ENCODE results near the gene GAL3ST2.

Gene GAL3ST2

DNA sequence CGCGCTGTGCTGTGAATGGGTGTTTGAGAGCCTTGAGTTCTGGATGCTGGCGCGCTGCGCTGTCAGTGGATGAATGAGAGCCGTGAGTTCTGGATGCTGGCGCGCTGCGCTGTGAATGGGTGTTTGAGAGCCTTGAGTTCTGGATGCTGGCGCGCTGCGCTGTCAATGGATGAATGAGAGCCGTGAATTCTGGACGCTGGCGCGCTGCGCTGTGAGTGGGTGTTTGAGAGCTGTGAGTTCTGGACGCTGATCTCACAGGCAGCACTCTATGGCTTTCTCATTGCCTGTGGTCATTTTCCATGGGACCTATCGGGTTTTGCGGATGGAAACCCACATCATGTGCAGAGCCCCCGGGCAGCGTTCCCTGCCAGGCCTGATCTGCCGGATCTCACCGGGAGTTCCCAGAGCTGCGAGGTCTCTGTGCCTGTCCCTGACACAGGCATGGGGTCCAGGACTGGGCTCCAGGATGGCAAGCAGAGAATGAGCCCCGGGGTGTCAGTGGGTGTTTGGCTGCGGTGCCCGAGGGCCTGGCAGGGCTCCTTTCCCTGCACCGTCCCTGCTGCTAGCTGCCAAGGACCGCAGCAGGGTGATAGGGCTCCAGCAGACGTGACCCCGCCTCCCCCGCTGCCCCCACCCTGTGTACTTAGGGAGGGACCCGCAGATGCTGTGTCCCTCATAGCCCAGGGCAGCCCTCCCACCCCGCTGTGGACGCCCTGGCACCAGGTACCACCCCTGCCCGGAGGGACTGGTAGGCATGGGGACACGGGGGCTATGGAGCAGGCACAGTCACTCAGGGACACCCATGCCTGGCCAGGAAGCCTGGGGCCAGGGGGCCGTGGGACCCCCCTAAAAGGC, 72.4 kb downstream of the GAL3ST2 start:
- DNase-seq, result no peak

DNA sequence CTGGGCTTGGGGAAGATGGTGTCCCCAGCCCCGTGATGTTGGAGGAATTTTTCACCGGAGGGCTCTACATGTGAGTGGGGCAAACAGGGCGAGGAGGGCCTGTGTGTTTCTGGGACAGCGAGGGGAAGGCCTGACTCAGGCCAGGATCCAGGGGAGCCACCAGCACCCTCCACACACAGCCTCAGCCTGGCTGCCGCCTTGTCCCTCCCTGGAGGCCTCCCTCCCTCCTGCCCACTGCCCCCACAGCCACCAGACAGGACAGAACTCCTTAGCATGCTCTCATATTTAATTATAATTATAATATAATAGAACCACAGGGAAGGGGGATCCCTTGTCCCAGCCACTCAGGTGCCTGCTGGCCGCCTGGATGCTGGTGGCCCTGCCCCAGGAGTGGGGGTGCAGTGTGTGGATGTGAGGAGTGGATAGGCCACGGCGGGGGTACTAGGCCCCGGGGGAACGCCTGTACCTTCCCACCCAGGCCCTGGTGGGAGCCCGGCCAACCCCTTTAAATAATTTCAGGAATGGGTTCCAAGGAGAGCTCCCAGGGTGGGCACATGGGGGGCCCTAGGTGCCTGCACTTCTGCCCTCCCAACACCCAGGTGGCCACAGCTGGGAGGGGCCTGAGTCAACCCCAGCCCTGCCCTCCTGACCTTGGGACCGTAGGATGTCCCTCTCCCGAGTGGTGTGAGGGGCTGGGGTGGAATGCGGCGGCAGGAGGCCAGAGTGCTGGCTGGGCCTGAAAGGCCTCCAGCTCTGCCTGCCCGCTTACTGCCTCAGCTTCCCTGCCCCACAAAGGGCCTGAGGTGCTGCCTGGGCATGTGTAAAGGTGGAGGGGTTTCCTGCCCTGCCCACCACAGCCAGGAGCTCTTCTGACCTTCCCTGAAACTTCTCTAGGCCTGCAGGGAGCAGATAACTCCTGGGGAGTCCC, 73.3 kb downstream of the GAL3ST2 start:
- no peak for DNase-seq

DNA sequence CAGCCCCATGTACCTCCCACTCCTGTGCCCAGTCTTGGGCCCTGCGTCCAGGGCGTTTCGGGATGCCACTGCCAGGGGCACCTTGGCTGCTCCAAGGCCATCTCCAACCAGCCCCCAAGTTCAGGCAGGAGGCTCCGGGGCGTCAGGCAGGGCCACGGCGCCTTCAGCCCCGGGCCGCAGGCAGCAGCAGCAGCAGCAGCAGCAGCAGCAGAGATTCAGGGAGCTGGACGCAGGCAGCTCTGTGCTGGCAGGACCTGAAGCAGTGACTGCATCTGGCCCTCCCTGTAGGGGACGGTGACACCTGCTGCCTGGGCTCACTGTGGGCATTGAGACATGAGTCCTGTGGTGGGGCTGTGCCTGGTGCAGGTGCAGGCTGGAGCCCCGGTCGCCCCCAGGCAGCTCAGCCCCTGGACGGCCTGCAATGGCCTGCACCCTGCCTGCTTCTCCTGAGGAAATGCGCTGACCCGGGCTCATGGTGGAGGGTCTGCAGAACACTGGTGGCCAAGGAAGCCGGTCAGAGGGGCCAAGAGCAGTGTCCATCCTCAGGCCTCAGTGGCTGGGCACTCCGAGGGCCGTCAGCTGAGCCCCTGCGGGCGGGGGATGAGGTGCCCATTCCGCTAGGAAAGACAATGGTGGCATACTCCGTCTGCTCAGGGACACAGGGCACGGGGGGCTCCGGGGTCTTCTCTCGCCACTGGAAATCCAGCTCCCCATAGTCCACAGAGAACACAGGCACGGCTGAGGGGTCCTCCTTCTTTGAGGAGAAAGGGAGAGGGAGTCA, 74.1 kb downstream of the GAL3ST2 start:
- DNase-seq, result no peak

DNA sequence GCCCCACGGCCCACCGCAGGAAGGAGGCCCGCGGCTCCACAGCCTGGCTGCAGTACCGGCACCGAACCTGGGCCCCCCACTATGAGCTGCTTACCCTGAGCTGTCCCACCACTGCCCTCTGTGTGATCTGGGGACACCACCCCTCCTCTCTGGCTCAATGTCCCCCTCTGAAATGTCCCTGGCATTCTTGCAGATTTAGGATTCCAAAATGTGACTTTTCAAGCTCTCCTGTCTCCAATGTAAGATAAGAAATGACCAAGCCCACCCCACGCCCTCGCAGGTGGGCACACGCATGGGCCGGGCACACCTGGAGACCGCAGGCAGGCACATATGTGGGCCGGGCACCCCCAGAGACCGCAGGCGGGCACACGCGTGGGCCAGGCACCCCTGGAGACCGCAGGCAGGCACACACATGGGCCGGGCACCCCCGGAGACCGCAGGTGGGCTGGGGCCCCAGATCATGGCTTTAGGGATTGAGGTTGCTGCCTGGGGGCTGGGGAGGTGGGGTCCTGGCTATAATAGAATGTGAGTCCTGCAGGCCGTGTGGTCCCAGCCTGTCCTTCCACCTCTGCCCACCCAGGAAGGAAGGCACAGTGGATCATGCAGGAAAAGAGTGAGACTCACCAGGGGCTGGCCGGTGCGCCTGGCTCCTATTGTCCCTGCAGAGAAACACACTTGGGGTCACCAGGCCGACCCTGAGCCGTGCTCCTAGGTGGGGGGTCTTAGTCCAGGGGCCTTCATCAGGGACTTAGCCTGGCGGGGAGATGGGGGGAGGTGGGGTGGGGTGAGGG, 74.9 kb downstream of the GAL3ST2 start:
- no peak for DNase-seq

DNA sequence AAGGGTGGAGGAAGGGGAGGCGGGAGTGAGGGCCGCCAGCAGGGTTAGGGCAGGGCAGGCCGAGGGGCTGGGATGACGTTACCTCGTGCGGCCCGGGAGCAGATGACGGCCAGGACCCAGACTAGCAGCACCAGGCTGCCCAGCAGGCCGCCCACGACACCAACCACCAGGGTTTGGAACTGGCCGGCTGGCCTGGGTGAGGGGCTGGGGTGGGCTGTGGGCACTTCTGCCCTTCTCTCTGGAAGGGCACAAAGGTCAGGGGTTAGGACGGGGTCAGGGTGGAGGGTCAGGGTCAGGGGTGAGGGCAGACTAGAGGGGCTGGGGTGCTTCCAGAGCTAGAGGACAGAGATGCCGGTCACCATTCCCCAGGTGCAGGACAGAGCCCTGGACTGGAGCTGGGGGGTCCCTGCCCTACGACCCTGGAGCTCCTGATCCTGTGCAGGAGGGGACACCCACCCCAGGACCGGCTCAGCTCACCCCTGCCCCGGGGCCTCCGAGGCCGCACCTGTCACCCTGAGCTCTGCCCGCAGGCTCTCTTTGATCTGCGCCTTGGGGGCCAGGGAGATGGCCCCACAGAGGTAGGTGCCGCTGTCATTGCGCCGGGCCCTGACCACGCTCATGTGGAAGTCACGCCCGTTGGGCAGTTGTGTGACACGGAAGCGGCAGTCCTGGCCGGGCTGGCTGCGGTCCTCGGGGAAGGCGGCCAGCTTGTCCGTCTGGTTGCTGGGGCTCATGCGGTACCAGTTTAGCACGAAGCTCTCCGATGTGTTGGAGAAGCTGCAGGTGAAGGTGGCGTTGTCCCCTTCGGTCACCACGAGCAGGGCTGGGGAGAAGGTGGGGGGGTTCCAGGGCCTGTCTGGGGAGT, 75.7 kb downstream of the GAL3ST2 start:
- DNase-seq, result no peak

DNA sequence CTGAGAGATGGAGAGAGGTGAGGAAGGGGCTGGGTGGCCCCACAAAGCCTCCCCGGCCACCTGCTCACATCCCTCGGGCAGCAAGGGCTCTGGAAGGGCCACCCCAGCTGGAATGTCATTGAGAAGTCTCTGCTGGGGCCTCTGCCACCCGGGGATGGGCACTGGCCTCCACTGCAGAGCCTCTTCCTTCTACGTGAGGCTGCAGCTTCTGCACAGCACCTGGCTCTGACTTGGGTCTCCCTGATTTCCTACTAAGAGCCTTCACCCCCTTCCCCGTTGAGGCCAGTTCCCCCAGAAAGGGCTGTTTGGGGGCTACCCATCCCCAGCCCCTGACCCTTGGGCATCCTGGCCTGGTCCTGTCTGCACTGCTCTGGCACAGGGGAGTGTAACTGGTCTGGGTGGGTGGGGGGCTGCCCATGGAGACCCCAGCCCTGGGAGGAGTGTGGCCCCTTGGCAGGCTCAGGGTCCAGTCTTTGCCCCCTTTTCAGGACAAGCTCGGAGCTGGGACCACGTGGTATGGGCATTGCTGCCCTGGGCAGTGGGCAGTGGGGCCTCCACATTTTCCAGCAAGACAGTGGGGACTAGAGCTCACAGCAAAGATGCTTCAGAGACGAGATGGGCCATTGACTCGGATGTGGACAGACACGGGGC, 76.5 kb downstream of the GAL3ST2 start:
- DNase-seq, result no peak
